NOMO-1 treated with dmso at 0.1 percent for 144 hours (cell line): Measurements from ENCODE around the gene QARS1.
A peak's percentile ranks its signal among the peaks of the same experiment; 100 is the strongest.

Experiments used
- DNase-seq: peaks from one replicate; lab custom pipeline; 2025; ENCODE audit not compliant: unreplicated experiment; lab: John Stamatoyannopoulos, UW

QARS1 gene

GRCh38 chr3:49104427-49105291, at the start of gene QARS1:
QARS1 (minus strand) TSS chr3:49104757; CDS start chr3:49104733, 24 bp downstream.
- DNase-seq: peak; percentile 85

- DNase-seq: no peak
These were observed 48.9 kb upstream of the QARS1 start for GRCh38 chr3:49153349-49153912.

GRCh38 chr3:49151610-49152009, 47.1 kb upstream of the QARS1 start:
- no peak for DNase-seq

- DNase-seq: no peak
These were observed 43.6 kb upstream of the QARS1 start for GRCh38 chr3:49148159-49148558.

GRCh38 chr3:49140080-49140479, 35.5 kb upstream of the QARS1 start:
- DNase-seq: no peak

GRCh38 chr3:49135499-49135898, 30.9 kb upstream of the QARS1 start:
- DNase-seq: no peak

- DNase-seq: no peak
These were observed 30.1 kb upstream of the QARS1 start for GRCh38 chr3:49134471-49135265.

- DNase-seq: no peak
These were observed 28.8 kb upstream of the QARS1 start for GRCh38 chr3:49133226-49133951.

GRCh38 chr3:49132437-49133225, 28.1 kb upstream of the QARS1 start, which contains the start of gene LAMB2:
LAMB2 (minus strand) TSS chr3:49133050; CDS start chr3:49132867, 183 bp downstream.
- DNase-seq: no peak

GRCh38 chr3:49132073-49132436, 27.5 kb upstream of the QARS1 start:
- DNase-seq: no peak

GRCh38 chr3:49131576-49131975, 27.0 kb upstream of the QARS1 start:
- no peak for DNase-seq

- DNase-seq: no peak
These were observed 26.5 kb upstream of the QARS1 start for GRCh38 chr3:49131040-49131439.

GRCh38 chr3:49124991-49125670, 20.6 kb upstream of the QARS1 start:
- no peak for DNase-seq

- no peak for DNase-seq
These were observed 19.6 kb upstream of the QARS1 start for GRCh38 chr3:49124203-49124602.

- no peak for DNase-seq
These were observed 19.1 kb upstream of the QARS1 start for GRCh38 chr3:49123687-49124086.

GRCh38 chr3:49122886-49123545, 18.5 kb upstream of the QARS1 start:
- DNase-seq: no peak

- DNase-seq: no peak
These were observed 17.9 kb upstream of the QARS1 start for GRCh38 chr3:49122451-49122850.

GRCh38 chr3:49122022-49122421, 17.5 kb upstream of the QARS1 start:
- DNase-seq: no peak

- no peak for DNase-seq
These were observed 16.7 kb upstream of the QARS1 start for GRCh38 chr3:49121132-49121736.
